Caco-2 (cell line): ENCODE data around the gene TRAPPC10. TPM values are rescaled to one million over a fixed set of nuclear protein-coding genes. Genes with fewer than 3 reads are reported as not detected.

Experiments used
- BruUV-seq: library from RNA; stranded (reverse); fragments of 400-500 nt; replicated peaks from 2 replicates; lab custom pipeline; 2021; lab: Mats Ljungman, UMichigan
- CTCF ChIA-PET: fragments of 300-600 bp; sonication (Branson Sonifier 250); formaldehyde crosslinking; loops from one replicate; lab custom pipeline; 2022; ENCODE audit warnings: antibody characterized with exemption; lab: Charles Lee
- POLR2A ChIA-PET: fragments of 300-600 bp; sonication (Branson Sonifier 250); formaldehyde crosslinking; loops from one replicate; lab custom pipeline; 2022; ENCODE audit warnings: antibody characterized with exemption; lab: Charles Lee
- DNase-seq, 2 experiments: peaks; one replicate each; pipeline versions ENCODE4 v3.0.0 to v3.0.0-alpha.2; 2020 to 2022
- H3K27me3 ChIP-seq: replicated peaks from 2 replicates; pipeline ENCODE4 v1.6.0; 2011; ENCODE audit warnings: low read length; ENCODE audit not compliant: control insufficient read depth, insufficient read depth
- H3K36me3 ChIP-seq: 2 replicates; pipeline ENCODE4 v1.5.1; 2011; ENCODE audit warnings: low read length; ENCODE audit not compliant: control insufficient read depth, insufficient read depth
- H3K4me1 ChIP-seq: fragments of 250-450 bp; sonication (Bioruptor Pico); 2 replicates; pipeline ENCODE4 v1.5.1; 2020; ENCODE audit warnings: mild to moderate bottlenecking
- H3K4me3 ChIP-seq: 2 replicates; pipeline ENCODE4 v1.5.1; 2011; ENCODE audit warnings: low read depth, mild to moderate bottlenecking, control low read depth, low read length
- H3K9me3 ChIP-seq: fragments of 250-450 bp; sonication (Bioruptor Pico); 2 replicates; pipeline ENCODE4 v1.5.1; 2020; ENCODE audit warnings: mild to moderate bottlenecking, moderate library complexity
- H3K27ac Mint-ChIP-seq: one replicate; pipeline ENCODE4 v1.8.0; 2022; ENCODE audit warnings: mixed read lengths; ENCODE audit not compliant: unreplicated experiment
- H3K27me3 Mint-ChIP-seq: one replicate; pipeline ENCODE4 v1.8.0; 2022; ENCODE audit warnings: mixed read lengths; ENCODE audit not compliant: insufficient read depth, unreplicated experiment
- H3K36me3 Mint-ChIP-seq: one replicate; pipeline ENCODE4 v1.8.0; 2022; ENCODE audit warnings: mild to moderate bottlenecking, mixed read lengths; ENCODE audit not compliant: insufficient read depth, unreplicated experiment
- H3K4me1 Mint-ChIP-seq: one replicate; pipeline ENCODE4 v1.8.0; 2022; ENCODE audit warnings: low read depth, mixed read lengths; ENCODE audit not compliant: unreplicated experiment
- H3K4me3 Mint-ChIP-seq: one replicate; pipeline ENCODE4 v1.8.0; 2022; ENCODE audit warnings: mild to moderate bottlenecking, moderate library complexity, mixed read lengths; ENCODE audit not compliant: unreplicated experiment
- H3K9me3 Mint-ChIP-seq: one replicate; pipeline ENCODE4 v1.8.0; 2022; ENCODE audit warnings: mixed read lengths; ENCODE audit not compliant: unreplicated experiment
- CTCF ChIP-seq, 2 experiments: fragments of 200-600 bp in 1 of 2; IDR thresholded peaks; 1 replicate in 1 of 2; 2 replicates in 1 of 2; pipeline versions ENCODE4 v1.5.1 to v1.8.0; 2011 to 2022; ENCODE audit warnings: antibody characterized with exemption in 1 of 2, control low read depth in 1 of 2, inconsistent platforms in 1 of 2, low read depth in 1 of 2, low read length in 1 of 2, mild to moderate bottlenecking in 1 of 2, moderate library complexity in 1 of 2; ENCODE audit not compliant: insufficient read depth in 1 of 2, severe bottlenecking in 1 of 2, unreplicated experiment in 1 of 2
- intact Hi-C: fragments of 100-400 bp; cut with micrococcal nuclease; formaldehyde crosslinking; loops from one replicate; pipeline ENCODE4 v1.10.0; 2022; ENCODE audit not compliant: unreplicated experiment
- total RNA-seq: library from RNA; stranded (reverse); gene quantifications from 2 replicates; pipeline ENCODE4 v1.2.3, GENCODE V29; 2022

The TRAPPC10 gene
- total RNA-seq, 1 experiment from 2014 or later, result 43.4 TPM

- peaks cover 20% of the 10 kb centered on the region for H3K4me1 Mint-ChIP-seq
- H3K4me1 ChIP-seq, result peaks cover 19% of the 10 kb centered on the region; the same call in 1 of the 2 replicates
- H3K27me3 ChIP-seq, result no peaks in the 10 kb centered on the region
- no peak overlapping the region for H3K4me3 ChIP-seq
- TF ChIP-seq CTCF (IDR thresholded peaks at IDR 0.05; ENCODE audit: insufficient read depth in 1 of 2, low read depth in 1 of 2, low read length in 1 of 2, severe bottlenecking in 1 of 2, unreplicated experiment in 1 of 2), result no peak
- ChIA-PET POLR2A (no interaction called here), CTCF (no interaction called here)
- no peak overlapping the region for H3K4me3 Mint-ChIP-seq
- peaks cover 95% of the 10 kb centered on the region for H3K36me3 Mint-ChIP-seq
- 0 out of 2 replicates have a peak, but pooled peaks cover 3% of the 10 kb centered on the region for H3K36me3 ChIP-seq
- no TSS peak for BruUV-seq
- H3K27ac Mint-ChIP-seq, result no peak overlapping the region
- DNase-seq, result no peak
- no peaks in the 10 kb centered on the region for H3K9me3 Mint-ChIP-seq
- no peaks in the 10 kb centered on the region for H3K9me3 ChIP-seq
- intact Hi-C loops, result no loop called here
- H3K27me3 Mint-ChIP-seq, result no peaks in the 10 kb centered on the region
Measured at GRCh38 chr21:44084496-44085241, 72.6 kb downstream of the TRAPPC10 start.

- Mint-ChIP-seq H3K4me1 (peaks cover 20% of the 10 kb centered on the region), H3K36me3 (peaks cover 86% of the 10 kb centered on the region), H3K27ac (no peak overlapping the region), H3K27me3 (no peaks in the 10 kb centered on the region), H3K4me3 (no peak overlapping the region), H3K9me3 (no peaks in the 10 kb centered on the region)
- Histone ChIP-seq H3K27me3 (no peaks in the 10 kb centered on the region), H3K4me1 (peaks cover 19% of the 10 kb centered on the region; the same call in 1 of the 2 replicates), H3K4me3 (no peak overlapping the region), H3K9me3 (no peaks in the 10 kb centered on the region), H3K36me3 (0 out of 2 replicates have a peak, but pooled peaks cover 3% of the 10 kb centered on the region)
- POLR2A ChIA-PET, result no interaction called here
- intact Hi-C loops, result no loop called here
- BruUV-seq, result no TSS peak
- no peak for TF ChIP-seq CTCF (IDR thresholded peaks at IDR 0.05; ENCODE audit: insufficient read depth in 1 of 2, low read depth in 1 of 2, low read length in 1 of 2, severe bottlenecking in 1 of 2, unreplicated experiment in 1 of 2)
- CTCF ChIA-PET, result no interaction called here
- DNase-seq, result no peak
Measured at GRCh38 chr21:44085491-44086321, 73.6 kb downstream of the TRAPPC10 start.

DNA sequence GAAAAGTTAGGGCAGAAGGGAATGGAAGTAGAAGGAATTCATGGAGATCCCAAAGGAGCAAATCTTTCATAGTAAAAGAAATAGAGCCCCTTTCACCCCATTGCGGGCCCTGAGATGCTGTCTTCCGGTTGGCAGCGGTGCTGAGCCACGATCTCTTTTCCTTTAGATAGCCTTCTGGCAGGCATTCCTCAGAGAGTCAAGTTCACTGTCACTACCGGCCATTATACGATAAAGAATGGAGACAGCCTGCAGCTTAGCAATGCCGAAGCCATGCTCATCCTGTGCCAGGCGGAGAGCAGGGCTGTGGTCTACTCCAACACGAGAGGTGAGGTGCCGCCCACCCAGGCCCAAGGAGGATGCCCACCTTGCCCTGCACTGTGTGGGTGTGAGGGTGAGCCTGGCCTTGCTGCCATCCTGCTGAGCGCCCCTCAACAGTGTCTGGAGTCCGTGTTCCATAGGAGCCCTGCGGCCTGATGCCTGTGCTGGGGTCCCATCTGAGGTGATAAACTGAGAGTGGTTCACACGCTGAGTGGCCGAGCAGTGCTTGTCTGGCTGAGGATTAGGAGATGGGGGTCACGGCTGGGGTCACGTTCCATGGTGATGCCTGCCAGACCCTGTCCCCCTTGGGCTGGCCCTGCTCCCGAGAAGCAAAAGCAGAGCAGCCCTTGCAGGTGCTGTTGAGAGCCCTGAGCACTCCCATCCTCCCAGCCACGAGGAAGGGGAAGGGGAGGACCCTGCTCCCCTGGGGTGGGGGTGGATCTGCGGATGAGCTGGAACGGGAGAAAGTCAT is 74.7 kb downstream of the TRAPPC10 start:
- peaks cover 20% of the 10 kb centered on the region for H3K4me1 Mint-ChIP-seq
- TF ChIP-seq CTCF (IDR thresholded peaks at IDR 0.05; ENCODE audit: insufficient read depth in 1 of 2, low read depth in 1 of 2, low read length in 1 of 2, severe bottlenecking in 1 of 2, unreplicated experiment in 1 of 2), result no peak
- CTCF ChIA-PET, result no interaction called here
- POLR2A ChIA-PET, result no interaction called here
- H3K27me3 ChIP-seq, result no peaks in the 10 kb centered on the region
- no peak overlapping the region for H3K27ac Mint-ChIP-seq
- H3K36me3 ChIP-seq, result 0 out of 2 replicates have a peak, but pooled peaks cover 3% of the 10 kb centered on the region
- no peak for DNase-seq
- peaks cover 80% of the 10 kb centered on the region for H3K36me3 Mint-ChIP-seq
- BruUV-seq, result no TSS peak
- peaks cover 19% of the 10 kb centered on the region; the same call in 1 of the 2 replicates for H3K4me1 ChIP-seq
- H3K4me3 ChIP-seq, result no peak overlapping the region
- no peak overlapping the region for H3K4me3 Mint-ChIP-seq
- intact Hi-C loops, result no loop called here
- H3K27me3 Mint-ChIP-seq, result no peaks in the 10 kb centered on the region
- H3K9me3 Mint-ChIP-seq, result no peaks in the 10 kb centered on the region
- no peaks in the 10 kb centered on the region for H3K9me3 ChIP-seq
